ENCODE results near the gene HNRNPM.

GRCh38 chr19:8530061-8530679 is 85.4 kb downstream of the HNRNPM start:
- TF ChIP-seq EZH2 (IDR thresholded peaks at IDR 0.05; ENCODE audit: borderline replicate concordance, low read depth, low read length, severe bottlenecking) (no peak), CTCF (IDR thresholded peaks at IDR 0.05; ENCODE audit: borderline replicate concordance, extremely low read depth, low read length, poor library complexity, severe bottlenecking) (no peak)
